MM.1S (cell line): ENCODE measurements around the gene PSG1.
"Not testable (repeated sequence)": the region's sequence is repeated elsewhere in the genome, so short reads cannot be mapped to it uniquely, and the experiment has no call there.

Source experiments
- DNase-seq: peaks from one replicate; pipeline ENCODE4 v3.0.0-alpha.2; 2015
- H2AFZ ChIP-seq: fragments of 300-600 bp; sonication (generic); 2 replicates; pipeline ENCODE4 v1.6.0; 2016; ENCODE audit warnings: antibody characterized with exemption, low read length
- H3F3A ChIP-seq: fragments of 300-600 bp; sonication (generic); 2 replicates; pipeline ENCODE4 v1.6.1; 2016; ENCODE audit warnings: mild to moderate bottlenecking, antibody characterized with exemption, low read length, moderate library complexity, mixed read lengths; ENCODE audit not compliant: insufficient read depth
- H3K27ac ChIP-seq: fragments of 300-600 bp; sonication (generic); 2 replicates; pipeline ENCODE4 v1.5.1; 2016; ENCODE audit warnings: mild to moderate bottlenecking, low read length
- H3K27me3 ChIP-seq: fragments of 300-600 bp; sonication (generic); replicated peaks from 2 replicates; pipeline ENCODE4 v1.6.0; 2016; ENCODE audit warnings: low read length; ENCODE audit not compliant: insufficient read depth
- H3K36me3 ChIP-seq: fragments of 300-600 bp; sonication (generic); replicated peaks from 2 replicates; pipeline ENCODE4 v1.6.1; 2016; ENCODE audit warnings: mild to moderate bottlenecking, low read length, mixed read lengths; ENCODE audit not compliant: insufficient read depth
- H3K4me1 ChIP-seq: fragments of 300-600 bp; sonication (generic); 2 replicates; pipeline ENCODE4 v1.6.1; 2016; ENCODE audit warnings: low read length, mixed read lengths
- H3K4me2 ChIP-seq: fragments of 300-600 bp; sonication (generic); 2 replicates; pipeline ENCODE4 v1.6.0; 2016; ENCODE audit warnings: low read depth, low read length
- H3K4me3 ChIP-seq: fragments of 300-600 bp; sonication (generic); 2 replicates; pipeline ENCODE4 v1.5.1; 2016; ENCODE audit warnings: low read length, mixed read lengths
- H3K79me2 ChIP-seq: fragments of 300-600 bp; sonication (generic); 2 replicates; pipeline ENCODE4 v1.6.1; 2016; ENCODE audit warnings: mixed run types, low read length, mixed read lengths
- H3K9ac ChIP-seq: fragments of 300-600 bp; sonication (generic); 2 replicates; pipeline ENCODE4 v1.6.1; 2016; ENCODE audit warnings: low read length, mixed read lengths
- H3K9me2 ChIP-seq: fragments of 300-600 bp; sonication (generic); replicated peaks from 2 replicates; pipeline ENCODE4 v1.6.1; 2016; ENCODE audit warnings: mild to moderate bottlenecking, low read length, mixed read lengths; ENCODE audit not compliant: insufficient read depth
- H3K9me3 ChIP-seq: fragments of 300-600 bp; sonication (generic); replicated peaks from 2 replicates; pipeline ENCODE4 v1.6.1; 2016; ENCODE audit warnings: mild to moderate bottlenecking, low read length, mixed read lengths; ENCODE audit not compliant: insufficient read depth
- H4K20me1 ChIP-seq: fragments of 300-600 bp; sonication (generic); 2 replicates; pipeline ENCODE4 v1.6.1; 2016; ENCODE audit warnings: mild to moderate bottlenecking, low read length, moderate library complexity, mixed read lengths; ENCODE audit not compliant: insufficient read depth
- EZH2 ChIP-seq: fragments of 300-600 bp; sonication (generic); optimal IDR thresholded peaks from 2 replicates; pipeline ENCODE3; 2017; ENCODE audit warnings: low read depth, mild to moderate bottlenecking, antibody characterized with exemption, low read length, mixed read lengths
- EZH2phosphoT487 ChIP-seq: fragments of 300-600 bp; sonication (generic); IDR thresholded peaks from 2 replicates; pipeline ENCODE4 v1.6.1; 2018; ENCODE audit warnings: antibody characterized with exemption, low read length
- TF ChIP-seq, protein P1 (sequence below): fragments of 300-600 bp; sonication (generic); IDR thresholded peaks from 2 replicates; pipeline ENCODE4 v1.5.1; 2016; ENCODE audit warnings: antibody characterized with exemption, low read length, mixed read lengths

The PSG1 gene

DNA sequence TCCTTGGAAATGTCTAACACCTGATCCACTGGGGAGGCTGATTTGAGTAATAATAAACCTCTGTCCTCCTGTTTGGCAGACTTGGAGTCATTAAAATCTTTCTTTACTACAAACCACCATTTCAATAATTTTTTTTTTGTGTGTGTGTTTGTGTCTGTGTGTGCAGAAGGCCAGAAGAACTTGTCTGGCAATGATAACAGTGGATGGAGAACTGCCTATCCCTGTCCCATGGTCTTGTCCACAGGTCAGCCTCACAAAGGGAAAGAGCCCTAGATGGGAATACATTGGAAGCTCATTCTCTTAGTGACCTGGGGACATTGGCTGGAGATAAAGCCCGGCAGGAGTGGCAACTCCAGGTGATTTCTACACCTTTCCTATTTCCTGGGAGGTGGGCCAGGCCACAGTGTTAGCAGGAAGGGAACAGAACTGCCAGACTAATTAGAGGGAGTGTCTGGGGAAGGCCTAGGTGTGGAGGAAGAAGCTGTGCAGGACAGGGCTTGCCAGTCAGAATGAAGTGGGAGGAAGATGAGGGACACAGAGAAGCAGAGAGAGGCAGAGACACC lies 27.7 kb downstream of the PSG1 start:
- not testable (repeated sequence) for DNase-seq, H3K79me2 ChIP-seq, H3F3A ChIP-seq, H3K4me1 ChIP-seq, H3K27me3 ChIP-seq, H4K20me1 ChIP-seq, H3K9me2 ChIP-seq, H3K9ac ChIP-seq, H2AFZ ChIP-seq, H3K9me3 ChIP-seq, H3K27ac ChIP-seq, H3K4me3 ChIP-seq, H3K36me3 ChIP-seq, H3K4me2 ChIP-seq

DNA sequence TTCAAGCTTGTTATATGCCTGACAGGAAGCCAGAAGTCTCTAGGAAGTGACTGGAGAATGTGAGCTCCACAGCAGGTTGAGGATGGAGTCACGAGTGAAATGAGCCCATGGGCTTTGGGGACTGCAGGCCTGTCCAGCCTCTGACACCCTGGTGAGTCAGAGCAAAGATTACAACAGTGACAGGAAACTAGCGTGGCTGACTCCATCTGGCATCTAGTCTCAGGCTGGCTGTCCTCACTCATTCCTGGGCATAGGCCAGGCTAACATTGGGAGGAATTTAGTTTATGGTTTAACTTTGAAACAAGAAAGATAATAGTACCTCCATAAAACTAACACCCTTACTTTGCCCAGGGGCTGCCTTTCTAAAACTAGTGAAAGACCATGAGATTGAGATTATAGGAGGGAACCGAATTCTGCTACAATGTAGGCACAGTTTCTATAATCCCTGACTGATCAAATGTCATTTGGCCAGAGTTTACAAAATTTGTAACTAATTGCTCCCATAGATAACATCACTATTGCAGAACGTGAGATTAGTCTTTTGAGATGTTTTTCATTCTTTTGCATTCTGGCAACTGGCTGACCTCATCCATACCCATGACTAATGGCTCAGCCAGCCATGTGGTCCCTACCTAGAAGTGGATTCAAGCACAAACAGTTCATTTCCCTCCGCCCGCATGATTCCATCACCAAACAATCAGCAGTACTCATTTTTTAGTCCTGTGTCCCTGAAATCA lies 28.4 kb downstream of the PSG1 start:
- no peaks in the 10 kb centered on the region for H3K4me1 ChIP-seq
- H3K9ac ChIP-seq, result no peak overlapping the region

DNA sequence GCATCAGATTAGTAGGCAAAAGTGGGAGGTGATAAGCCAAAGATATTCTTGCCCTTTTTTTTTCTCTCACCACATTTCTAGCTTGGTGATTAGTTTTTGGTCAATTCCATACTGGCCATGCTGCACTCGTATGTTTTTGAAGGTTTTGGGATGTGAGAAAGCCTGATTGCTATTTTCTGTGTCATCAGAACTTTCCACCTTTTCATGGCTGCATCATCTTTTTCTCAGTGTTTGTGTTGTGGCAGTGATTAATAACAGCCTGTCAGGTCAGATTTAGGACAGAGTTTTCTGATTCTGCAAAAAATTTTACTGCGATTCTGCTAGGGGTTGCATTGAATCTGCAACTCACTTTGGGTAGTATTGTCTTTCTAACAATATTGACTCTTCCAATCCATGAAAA lies 32.9 kb downstream of the PSG1 start:
- H3K79me2 ChIP-seq, result no peaks in the 10 kb centered on the region
- H3K9me3 ChIP-seq, result no peaks in the 10 kb centered on the region
- H3K36me3 ChIP-seq, result no peaks in the 10 kb centered on the region
- no peak overlapping the region for H3K27ac ChIP-seq
- no peaks in the 10 kb centered on the region for H3F3A ChIP-seq
- no peaks in the 10 kb centered on the region for H3K4me1 ChIP-seq
- H4K20me1 ChIP-seq, result no peaks in the 10 kb centered on the region
- DNase-seq, result no peak
- no peaks in the 10 kb centered on the region for H3K27me3 ChIP-seq
- no peak overlapping the region for H2AFZ ChIP-seq
- TF ChIP-seq, protein P1, sequence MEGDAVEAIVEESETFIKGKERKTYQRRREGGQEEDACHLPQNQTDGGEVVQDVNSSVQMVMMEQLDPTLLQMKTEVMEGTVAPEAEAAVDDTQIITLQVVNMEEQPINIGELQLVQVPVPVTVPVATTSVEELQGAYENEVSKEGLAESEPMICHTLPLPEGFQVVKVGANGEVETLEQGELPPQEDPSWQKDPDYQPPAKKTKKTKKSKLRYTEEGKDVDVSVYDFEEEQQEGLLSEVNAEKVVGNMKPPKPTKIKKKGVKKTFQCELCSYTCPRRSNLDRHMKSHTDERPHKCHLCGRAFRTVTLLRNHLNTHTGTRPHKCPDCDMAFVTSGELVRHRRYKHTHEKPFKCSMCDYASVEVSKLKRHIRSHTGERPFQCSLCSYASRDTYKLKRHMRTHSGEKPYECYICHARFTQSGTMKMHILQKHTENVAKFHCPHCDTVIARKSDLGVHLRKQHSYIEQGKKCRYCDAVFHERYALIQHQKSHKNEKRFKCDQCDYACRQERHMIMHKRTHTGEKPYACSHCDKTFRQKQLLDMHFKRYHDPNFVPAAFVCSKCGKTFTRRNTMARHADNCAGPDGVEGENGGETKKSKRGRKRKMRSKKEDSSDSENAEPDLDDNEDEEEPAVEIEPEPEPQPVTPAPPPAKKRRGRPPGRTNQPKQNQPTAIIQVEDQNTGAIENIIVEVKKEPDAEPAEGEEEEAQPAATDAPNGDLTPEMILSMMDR, result no peak
- TF ChIP-seq EZH2phosphoT487, result no peak
- no peak for TF ChIP-seq EZH2
- H3K4me3 ChIP-seq, result no peak overlapping the region
- H3K4me2 ChIP-seq, result no peak overlapping the region
- H3K9ac ChIP-seq, result no peak overlapping the region
- no peaks in the 10 kb centered on the region for H3K9me2 ChIP-seq

More for the DNA sequence above, 28.4 kb downstream of the PSG1 start:
- no peak overlapping the region for H3K4me3 ChIP-seq
- H3K27me3 ChIP-seq, result no peaks in the 10 kb centered on the region
- H3K79me2 ChIP-seq, result no peaks in the 10 kb centered on the region
- TF ChIP-seq, protein P1, result no peak
- TF ChIP-seq EZH2phosphoT487 (no peak), EZH2 (no peak)
- H2AFZ ChIP-seq, result no peak overlapping the region
- H3K36me3 ChIP-seq, result no peaks in the 10 kb centered on the region
- no peaks in the 10 kb centered on the region for H3K9me2 ChIP-seq
- no peaks in the 10 kb centered on the region for H4K20me1 ChIP-seq
- DNase-seq, result no peak
- H3K27ac ChIP-seq, result no peak overlapping the region
- H3K4me2 ChIP-seq, result no peak overlapping the region
- H3K9me3 ChIP-seq, result no peaks in the 10 kb centered on the region
- no peaks in the 10 kb centered on the region for H3F3A ChIP-seq

DNA sequence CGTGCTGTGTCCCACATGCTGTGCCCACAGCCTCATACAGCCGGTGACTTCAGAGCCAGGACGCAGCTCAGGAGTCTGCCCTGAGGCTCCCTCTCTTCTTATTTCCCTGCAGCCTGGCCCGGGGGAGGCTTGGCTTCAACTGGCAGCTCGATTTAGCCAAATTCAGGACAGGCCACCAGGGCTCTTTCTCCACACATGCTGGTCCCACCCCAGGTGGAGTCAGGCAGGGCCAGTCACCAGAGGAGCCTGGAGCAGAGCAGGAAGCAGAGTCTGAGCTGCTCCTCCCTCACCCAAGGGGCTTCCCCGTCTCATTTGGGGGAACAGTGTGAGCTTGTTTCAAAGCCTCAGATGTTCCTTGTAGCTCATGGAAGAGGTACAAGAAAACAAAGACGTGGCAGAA lies 35.9 kb downstream of the PSG1 start:
- not testable (repeated sequence) for H3K27me3 ChIP-seq, H3F3A ChIP-seq, H2AFZ ChIP-seq, H3K36me3 ChIP-seq, H3K4me1 ChIP-seq, DNase-seq, H3K27ac ChIP-seq, H3K9me3 ChIP-seq, H4K20me1 ChIP-seq, H3K79me2 ChIP-seq, H3K9ac ChIP-seq, H3K4me3 ChIP-seq, H3K9me2 ChIP-seq, H3K4me2 ChIP-seq

DNA sequence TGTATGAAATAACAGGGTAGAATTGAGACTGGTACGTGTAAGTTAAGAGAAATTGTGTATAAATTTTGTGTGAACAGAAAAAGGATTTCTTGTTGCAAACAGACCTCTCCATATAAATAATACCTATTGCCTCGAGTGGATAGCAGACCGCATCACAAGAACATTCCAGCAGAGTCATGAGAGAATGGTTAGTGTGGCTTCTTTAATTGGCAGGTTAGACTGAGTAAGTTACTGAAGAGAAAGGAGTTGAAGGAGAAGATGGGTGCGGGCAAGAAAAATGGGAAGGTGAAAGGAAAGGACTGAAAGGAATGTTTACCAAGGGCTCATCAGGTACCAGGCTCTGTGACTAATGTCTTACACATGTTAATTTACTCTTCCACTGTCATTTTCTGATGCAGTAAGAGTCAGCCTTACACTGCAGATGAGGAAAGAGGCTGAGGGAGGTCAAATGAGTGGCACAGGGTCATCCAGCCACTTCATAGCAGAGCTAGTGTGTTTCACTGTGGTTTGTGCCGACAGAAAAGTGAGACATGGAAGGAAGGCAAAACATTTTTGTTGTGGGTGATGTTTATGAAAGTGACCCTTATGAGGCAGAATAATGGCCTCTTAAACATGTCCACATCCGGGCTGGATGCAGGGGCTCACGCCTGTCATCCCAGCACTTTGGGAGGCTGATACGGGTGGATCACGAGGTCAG lies 46.6 kb downstream of the PSG1 start:
- H3K4me3 ChIP-seq, DNase-seq, H3K36me3 ChIP-seq, H3F3A ChIP-seq, H3K27me3 ChIP-seq, H3K9me3 ChIP-seq, H3K4me1 ChIP-seq, H3K4me2 ChIP-seq, H4K20me1 ChIP-seq, H3K9me2 ChIP-seq, H3K79me2 ChIP-seq, H3K27ac ChIP-seq, H2AFZ ChIP-seq, H3K9ac ChIP-seq: not testable (repeated sequence)

DNA sequence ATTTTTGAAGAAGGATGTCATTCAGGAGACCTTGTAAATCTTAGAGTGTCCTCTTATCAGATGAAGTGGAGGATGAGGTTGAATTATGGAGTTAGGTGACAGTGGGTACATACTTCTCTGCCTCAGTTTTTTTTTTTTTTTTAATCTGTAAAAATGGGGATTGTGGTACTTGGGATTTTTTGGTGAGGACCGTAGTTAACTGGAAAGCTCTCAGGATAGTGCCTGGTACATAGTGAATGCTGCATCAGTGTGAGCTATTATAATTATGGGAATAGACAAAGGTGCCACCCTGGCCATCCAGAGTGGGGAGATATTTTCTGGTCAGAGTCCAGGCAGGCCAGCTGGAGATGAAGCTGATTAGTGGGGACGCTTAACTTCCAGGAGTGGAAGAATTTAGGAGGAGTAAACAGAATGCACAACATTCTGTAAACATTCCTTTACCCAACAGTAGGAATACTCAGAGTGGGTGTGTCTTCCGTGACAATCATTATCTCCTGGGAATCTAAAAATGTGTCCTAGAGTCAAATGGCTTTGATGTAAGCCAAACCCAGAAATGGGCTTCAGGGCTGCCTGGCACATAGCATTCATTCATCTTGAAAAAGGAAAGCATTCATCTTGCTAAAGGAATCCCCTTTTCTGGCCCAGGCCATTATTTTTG lies 47.4 kb downstream of the PSG1 start:
- H3F3A ChIP-seq, H3K27ac ChIP-seq: not testable (repeated sequence)

More for the DNA sequence above, 47.4 kb downstream of the PSG1 start:
- H3K9me3 ChIP-seq, H3K27me3 ChIP-seq, H3K79me2 ChIP-seq, H3K36me3 ChIP-seq, DNase-seq, H4K20me1 ChIP-seq, H3K4me2 ChIP-seq, H2AFZ ChIP-seq, H3K4me1 ChIP-seq, H3K4me3 ChIP-seq, H3K9me2 ChIP-seq, H3K9ac ChIP-seq: not testable (repeated sequence)
